HepG2 (cell line): ENCODE data around the gene TKTL1.

Experiments
- MEF2D ChIP-seq: sonication (generic); formaldehyde crosslinking; IDR thresholded peaks from 2 replicates; pipeline ENCODE4 v1.5.1; 2020; ENCODE audit warnings: mild to moderate bottlenecking, missing genetic modification reagents
- NCOR1 ChIP-seq: fragments of 200-600 bp; sonication (generic); IDR thresholded peaks from 2 replicates; pipeline ENCODE4 v1.7.0; 2017; ENCODE audit warnings: antibody characterized with exemption, low read length, borderline replicate concordance
- PCBP2 ChIP-seq: fragments of 200-400 bp; formaldehyde crosslinking; optimal IDR thresholded peaks from 2 replicates; pipeline ENCODE3; 2018; ENCODE audit warnings: low read length, low read depth; ENCODE audit not compliant: poor library complexity, severe bottlenecking
- PRDM10 ChIP-seq: sonication (generic); formaldehyde crosslinking; IDR thresholded peaks from 2 replicates; pipeline ENCODE4 v1.4.0; 2020; ENCODE audit warnings: low read depth, missing genetic modification reagents
- RAD51 ChIP-seq: fragments of 450-650 bp; IDR thresholded peaks from 2 replicates; pipeline ENCODE4 v1.6.1; 2016; ENCODE audit warnings: borderline replicate concordance
- ZNF230 ChIP-seq: sonication (generic); formaldehyde crosslinking; IDR thresholded peaks from 2 replicates; pipeline ENCODE4 v1.4.0; 2020; ENCODE audit warnings: mild to moderate bottlenecking, missing genetic modification reagents
- ZNF530 ChIP-seq: sonication (generic); formaldehyde crosslinking; IDR thresholded peaks from 2 replicates; pipeline ENCODE4 v1.5.0; 2020; ENCODE audit warnings: low read depth, mild to moderate bottlenecking, missing genetic modification reagents
- ZSCAN30 ChIP-seq: sonication (generic); formaldehyde crosslinking; IDR thresholded peaks from 2 replicates; pipeline ENCODE4 v1.5.0; 2020; ENCODE audit warnings: mild to moderate bottlenecking, missing genetic modification reagents

GRCh38 chrX:154323537-154323936, 27.9 kb downstream of the TKTL1 start:
- TF ChIP-seq NCOR1 (no peak), ZSCAN30 (CRISPR knock-in tag) (no peak), ZNF230 (CRISPR knock-in tag) (no peak), MEF2D (CRISPR knock-in tag) (no peak), PRDM10 (CRISPR knock-in tag) (no peak), RAD51 (no peak), PCBP2 (no peak), ZNF530 (CRISPR knock-in tag) (no peak)
